ENCODE measurements around the gene B3GNT3.

The B3GNT3 gene

GRCh38 chr19:17830567-17831418, 35.9 kb downstream of the B3GNT3 start:
- Mint-ChIP-seq H3K36me3 (peaks cover 9% of the 10 kb centered on the region), H3K4me1 (ENCODE audit: low read depth) (peaks cover 5% of the 10 kb centered on the region), H3K27ac (no peak overlapping the region), H3K9me3 (ENCODE audit: low read depth) (no peaks in the 10 kb centered on the region), H3K4me3 (no peak overlapping the region), H3K27me3 (no peaks in the 10 kb centered on the region)

GRCh38 chr19:17831419-17831888, 36.5 kb downstream of the B3GNT3 start:
- H3K27me3 Mint-ChIP-seq = no peaks in the 10 kb centered on the region
- peaks cover 9% of the 10 kb centered on the region for H3K4me1 Mint-ChIP-seq (ENCODE audit: low read depth)
- H3K27ac Mint-ChIP-seq = no peak overlapping the region

GRCh38 chr19:17832443-17833208, 37.7 kb downstream of the B3GNT3 start:
- H3K27ac Mint-ChIP-seq = no peak overlapping the region
- peaks cover 9% of the 10 kb centered on the region for H3K36me3 Mint-ChIP-seq
- H3K4me1 Mint-ChIP-seq (ENCODE audit: low read depth) = peaks cover 12% of the 10 kb centered on the region
- no peaks in the 10 kb centered on the region for H3K27me3 Mint-ChIP-seq
- no peak overlapping the region for H3K4me3 Mint-ChIP-seq
- H3K9me3 Mint-ChIP-seq (ENCODE audit: low read depth) = no peaks in the 10 kb centered on the region

More at GRCh38 chr19:17831419-17831888, 36.5 kb downstream of the B3GNT3 start:
- peaks cover 9% of the 10 kb centered on the region for H3K36me3 Mint-ChIP-seq
- H3K4me3 Mint-ChIP-seq = no peak overlapping the region
- H3K9me3 Mint-ChIP-seq (ENCODE audit: low read depth) = no peaks in the 10 kb centered on the region

- H3K27ac Mint-ChIP-seq = peak overlapping the region; percentile 72
- H3K4me3 Mint-ChIP-seq = no peak overlapping the region
- H3K36me3 Mint-ChIP-seq = peaks cover 12% of the 10 kb centered on the region
- H3K4me1 Mint-ChIP-seq (ENCODE audit: low read depth) = peaks cover 14% of the 10 kb centered on the region
- no peaks in the 10 kb centered on the region for H3K9me3 Mint-ChIP-seq (ENCODE audit: low read depth)
- H3K27me3 Mint-ChIP-seq = no peaks in the 10 kb centered on the region
These were observed 39.6 kb downstream of the B3GNT3 start for GRCh38 chr19:17834350-17835181.

GRCh38 chr19:17835182-17836006, 40.5 kb downstream of the B3GNT3 start:
- H3K4me1 Mint-ChIP-seq (ENCODE audit: low read depth) = peaks cover 16% of the 10 kb centered on the region
- H3K27me3 Mint-ChIP-seq = no peaks in the 10 kb centered on the region
- H3K9me3 Mint-ChIP-seq (ENCODE audit: low read depth) = no peaks in the 10 kb centered on the region
- peak overlapping the region; percentile 72 for H3K27ac Mint-ChIP-seq
- no peak overlapping the region for H3K4me3 Mint-ChIP-seq
- peaks cover 12% of the 10 kb centered on the region for H3K36me3 Mint-ChIP-seq

- Mint-ChIP-seq H3K27ac (peak overlapping the region; percentile 47), H3K9me3 (ENCODE audit: low read depth) (no peaks in the 10 kb centered on the region), H3K4me1 (ENCODE audit: low read depth) (peaks cover 19% of the 10 kb centered on the region), H3K27me3 (no peaks in the 10 kb centered on the region), H3K36me3 (peaks cover 15% of the 10 kb centered on the region), H3K4me3 (no peak overlapping the region)
These were observed 41.6 kb downstream of the B3GNT3 start for GRCh38 chr19:17836530-17836929.

GRCh38 chr19:17837972-17838371, 43.0 kb downstream of the B3GNT3 start:
- no peak overlapping the region for H3K27ac Mint-ChIP-seq
- H3K4me1 Mint-ChIP-seq (ENCODE audit: low read depth) = peaks cover 19% of the 10 kb centered on the region
- H3K9me3 Mint-ChIP-seq (ENCODE audit: low read depth) = no peaks in the 10 kb centered on the region
- H3K4me3 Mint-ChIP-seq = no peak overlapping the region
- peaks cover 12% of the 10 kb centered on the region for H3K36me3 Mint-ChIP-seq
- no peaks in the 10 kb centered on the region for H3K27me3 Mint-ChIP-seq

- H3K27ac Mint-ChIP-seq = no peak overlapping the region
- peaks cover 12% of the 10 kb centered on the region for H3K36me3 Mint-ChIP-seq
- peaks cover 36% of the 10 kb centered on the region for H3K4me1 Mint-ChIP-seq (ENCODE audit: low read depth)
- no peak overlapping the region for H3K4me3 Mint-ChIP-seq
- no peaks in the 10 kb centered on the region for H3K9me3 Mint-ChIP-seq (ENCODE audit: low read depth)
- no peaks in the 10 kb centered on the region for H3K27me3 Mint-ChIP-seq
These were observed 45.1 kb downstream of the B3GNT3 start for GRCh38 chr19:17840019-17840418.

GRCh38 chr19:17841371-17841809, 46.5 kb downstream of the B3GNT3 start:
- Mint-ChIP-seq H3K4me3 (no peak overlapping the region), H3K36me3 (peaks cover 7% of the 10 kb centered on the region), H3K4me1 (ENCODE audit: low read depth) (peaks cover 39% of the 10 kb centered on the region), H3K27ac (no peak overlapping the region), H3K27me3 (no peaks in the 10 kb centered on the region), H3K9me3 (ENCODE audit: low read depth) (no peaks in the 10 kb centered on the region)

GRCh38 chr19:17841810-17842662, 47.1 kb downstream of the B3GNT3 start:
- no peak overlapping the region for H3K27ac Mint-ChIP-seq
- no peak overlapping the region for H3K4me3 Mint-ChIP-seq
- peaks cover 37% of the 10 kb centered on the region for H3K4me1 Mint-ChIP-seq (ENCODE audit: low read depth)
- H3K9me3 Mint-ChIP-seq (ENCODE audit: low read depth) = no peaks in the 10 kb centered on the region
- H3K36me3 Mint-ChIP-seq = peaks cover 7% of the 10 kb centered on the region
- no peaks in the 10 kb centered on the region for H3K27me3 Mint-ChIP-seq

- H3K27ac Mint-ChIP-seq = no peak overlapping the region
- H3K4me3 Mint-ChIP-seq = no peak overlapping the region
- H3K36me3 Mint-ChIP-seq = peaks cover 6% of the 10 kb centered on the region
These were observed 47.8 kb downstream of the B3GNT3 start for GRCh38 chr19:17842663-17843291.

GRCh38 chr19:17843292-17843827, 48.4 kb downstream of the B3GNT3 start:
- H3K36me3 Mint-ChIP-seq = peaks cover 3% of the 10 kb centered on the region

More at GRCh38 chr19:17842663-17843291, 47.8 kb downstream of the B3GNT3 start:
- Mint-ChIP-seq H3K9me3 (ENCODE audit: low read depth) (no peaks in the 10 kb centered on the region), H3K27me3 (no peaks in the 10 kb centered on the region), H3K4me1 (ENCODE audit: low read depth) (peaks cover 36% of the 10 kb centered on the region)

More at GRCh38 chr19:17843292-17843827, 48.4 kb downstream of the B3GNT3 start:
- no peaks in the 10 kb centered on the region for H3K9me3 Mint-ChIP-seq (ENCODE audit: low read depth)
- no peak overlapping the region for H3K4me3 Mint-ChIP-seq
- no peaks in the 10 kb centered on the region for H3K27me3 Mint-ChIP-seq
- H3K4me1 Mint-ChIP-seq (ENCODE audit: low read depth) = peaks cover 38% of the 10 kb centered on the region
- H3K27ac Mint-ChIP-seq = peak overlapping the region; percentile 77

Data from activated naive CD8-positive, alpha-beta T cell (primary cell).